ENCODE measurements around the gene SPATA7. TPM values are rescaled to one million over a fixed set of nuclear protein-coding genes. Genes with fewer than 3 reads are reported as not detected.

The SPATA7 gene
- total and polyA plus RNA-seq, 2 of the 4 experiments (the other 2 are of a cell fraction): 6.6 to 10.0 TPM

GRCh38 chr14:88364710-88365413, 20.6 kb upstream of the SPATA7 start:
- no peaks in the 10 kb centered on the region for H3K79me1 ChIP-seq (ENCODE audit: low read depth in 1 of 2, low read length in 2 of 2)
- H2BK20ac ChIP-seq (ENCODE audit: low read depth, low read length): no peak overlapping the region
- no peak overlapping the region for H3K9ac ChIP-seq (ENCODE audit: low read depth, low read length)
- H2AK9ac ChIP-seq (replicated peaks; ENCODE audit: low read depth, low read length, poor library complexity): no peak overlapping the region
- ATAC-seq (ENCODE audit: low read depth): no peak
- no peak overlapping the region for H4K91ac ChIP-seq (ENCODE audit: insufficient read depth, low read depth, low read length)
- DNase-seq: no peak
- H2AK5ac ChIP-seq (ENCODE audit: low read depth, low read length): no peak overlapping the region
- intact Hi-C loops (cut with micrococcal nuclease): no loop called here
- H4K8ac ChIP-seq (ENCODE audit: low read depth in 2 of 2, low read length in 2 of 2): no peak overlapping the region
- no peak overlapping the region for H3K23ac ChIP-seq (ENCODE audit: low read depth, low read length)
- dilution Hi-C loops (cut with HindIII; ENCODE audit: low sequenced_read_pairs, unreplicated experiment): no loop called here
- H3K4me3 ChIP-seq (ENCODE audit: insufficient read depth, low read depth, low read length): no peak overlapping the region
- H3K4me2 ChIP-seq (ENCODE audit: low read depth, low read length): no peak overlapping the region
- no peaks in the 10 kb centered on the region for H3K9me1 ChIP-seq (ENCODE audit: insufficient read depth, low read length)
- no peaks in the 10 kb centered on the region for H3K27me3 ChIP-seq (ENCODE audit: control insufficient read depth, insufficient read depth, low read length)
- no peaks in the 10 kb centered on the region for H4K20me1 ChIP-seq (ENCODE audit: insufficient read depth, low read length)
- H2BK120ac ChIP-seq (ENCODE audit: low read depth, low read length): no peak overlapping the region
- H2BK5ac ChIP-seq (ENCODE audit: low read depth, low read length, poor library complexity, severe bottlenecking): no peak overlapping the region
- H3K9me3 ChIP-seq (ENCODE audit: control insufficient read depth, insufficient read depth, low read length): no peaks in the 10 kb centered on the region
- no peaks in the 10 kb centered on the region for H3K4me1 ChIP-seq (ENCODE audit: control insufficient read depth, insufficient read depth, low read length)
- H3K14ac ChIP-seq (replicated peaks; ENCODE audit: low read depth, low read length): no peak overlapping the region
- H3K36me3 ChIP-seq (ENCODE audit: control insufficient read depth, insufficient read depth, low read length): no peaks in the 10 kb centered on the region
- H3K4ac ChIP-seq (ENCODE audit: low read depth, low read length): no peak overlapping the region
- H3K56ac ChIP-seq (ENCODE audit: extremely low read depth, insufficient read depth, low read length): no peak overlapping the region
- POLR2A ChIA-PET (ENCODE audit: unreplicated experiment): no interaction called here
- H2AFZ ChIP-seq (replicated peaks; ENCODE audit: low read length, poor library complexity): no peak overlapping the region
- TF ChIP-seq BHLHE40 (IDR thresholded peaks at IDR 0.05; ENCODE audit: low read depth, low read length) (no peak), USF2 (IDR thresholded peaks at IDR 0.05; ENCODE audit: low read depth, low read length) (0 out of 2 replicates have a peak, but pooled peaks have one; percentile 13), MAZ (IDR thresholded peaks at IDR 0.05; ENCODE audit: borderline replicate concordance, low read depth, low read length) (no peak)
- no peak overlapping the region for H3K27ac ChIP-seq (ENCODE audit: insufficient read depth, low read length)
- CTCF ChIA-PET: interaction anchor here (0.6 kb wide), 1 partner anchor 27 kb away, joined by 3 read pairs; no protein-coding TSS in a partner anchor
- no TSS peak for BruUV-seq (replicated peaks)
- WGBS, 2 experiments (ENCODE audit: extremely low coverage in 2 of 2, insufficient read length in 1 of 2): no CpG with 5 or more reads among the region's 4 CpGs
- no peak overlapping the region for H3K18ac ChIP-seq (ENCODE audit: low read depth, low read length)
- in situ Hi-C loops (cut with MboI; ENCODE audit: low sequenced_read_pairs): no loop called here
- no peak overlapping the region for H4K5ac ChIP-seq (ENCODE audit: low read depth, low read length)
- no peak overlapping the region for H2BK15ac ChIP-seq (ENCODE audit: low read depth, low read length)
